DMS114 treated with DMSO at 0.1 percent for 48 hours (cell line): Measurements from ENCODE around the gene CRTC1.

Source experiments
- DNase-seq: peaks from one replicate; lab custom pipeline; 2025; ENCODE audit not compliant: unreplicated experiment; lab: John Stamatoyannopoulos, UW

The CRTC1 gene

DNA sequence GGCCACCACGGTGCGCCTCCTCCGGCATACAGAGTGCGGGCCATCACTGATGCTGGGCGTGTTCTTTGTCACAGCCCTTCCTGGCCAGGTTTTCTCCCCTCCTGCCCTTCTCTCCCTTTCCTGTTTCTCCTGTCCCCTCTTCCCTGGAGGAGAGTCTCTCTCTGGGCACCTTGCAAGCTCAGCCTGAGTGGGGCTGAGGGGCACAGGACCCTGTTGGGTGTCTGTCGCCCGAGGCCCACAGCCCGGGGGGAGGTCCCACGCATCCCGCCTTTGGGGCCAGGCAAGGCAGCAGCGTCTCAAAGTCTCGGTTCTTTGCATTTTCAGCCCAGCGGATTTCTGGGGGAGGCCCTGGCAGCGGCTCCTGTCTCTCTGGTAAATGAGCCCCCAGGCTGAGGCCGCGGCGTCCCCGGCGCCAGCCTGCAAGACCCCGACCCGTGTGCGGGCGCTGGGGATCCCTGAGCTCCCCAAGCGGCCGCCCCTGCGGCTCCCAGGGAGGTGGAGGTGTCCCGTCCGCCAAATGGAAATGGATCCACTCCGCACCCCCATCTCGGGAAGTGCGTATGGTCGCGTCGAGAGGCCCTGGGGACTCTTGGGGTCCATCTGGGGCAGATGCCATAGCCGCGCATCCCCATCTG is 60.4 kb downstream of the CRTC1 start:
- DNase-seq: no peak

DNA sequence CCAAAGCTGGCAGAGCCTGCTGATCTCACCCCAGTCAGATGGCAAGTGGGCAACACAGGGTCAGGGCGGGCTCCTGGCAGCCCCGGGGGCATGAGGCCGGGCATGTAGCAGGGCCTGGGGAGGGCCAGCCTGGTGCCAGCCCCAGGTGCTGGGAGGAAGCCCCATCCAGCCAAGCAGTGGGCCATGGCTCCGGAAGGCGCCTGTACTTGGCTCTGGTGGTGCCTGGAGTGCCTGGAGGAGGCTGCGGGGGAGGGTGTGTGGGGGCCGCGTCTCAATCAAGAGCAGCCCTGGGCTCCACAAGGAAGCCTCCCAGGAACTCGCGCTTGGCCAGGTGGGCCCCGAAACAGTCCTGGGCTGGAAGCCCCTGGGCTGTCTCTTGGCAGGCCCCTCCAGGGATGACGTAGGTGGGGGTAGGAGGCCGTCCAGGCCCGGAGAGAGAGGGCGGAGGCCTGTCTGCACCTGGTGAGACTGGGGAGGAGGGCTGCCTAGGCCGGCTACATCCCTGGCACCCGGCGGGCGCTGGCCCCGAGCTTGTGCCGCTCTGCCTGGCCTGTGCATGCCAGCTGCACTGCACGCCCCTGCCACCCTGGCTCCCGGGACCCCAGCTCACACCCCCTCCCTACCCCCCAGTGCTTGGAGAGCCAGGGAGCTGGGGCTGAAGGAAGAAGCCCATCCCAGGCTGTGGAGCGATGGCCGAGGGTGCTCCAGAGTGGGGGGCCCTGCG is 61.7 kb downstream of the CRTC1 start:
- DNase-seq: no peak

DNA sequence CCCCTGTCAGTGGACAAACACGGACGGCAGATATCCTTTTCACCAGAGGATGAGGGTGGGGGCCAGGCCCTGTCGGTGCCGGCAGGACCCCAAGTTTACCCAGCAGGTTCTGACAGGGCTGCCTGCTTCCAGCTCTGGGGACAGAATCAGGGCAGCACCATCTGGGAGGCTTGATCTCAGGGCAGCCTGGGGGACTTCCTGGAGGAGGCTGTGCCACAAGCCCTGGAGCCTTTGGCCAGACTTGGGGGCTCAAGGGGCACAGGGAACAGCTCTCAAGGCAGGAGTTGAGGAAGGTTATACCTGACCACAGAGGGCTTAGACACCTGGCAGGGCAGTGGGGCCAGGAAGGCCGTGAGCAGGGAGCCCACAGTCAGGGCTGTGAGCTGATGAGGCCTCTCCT is 62.5 kb downstream of the CRTC1 start:
- DNase-seq: no peak

DNA sequence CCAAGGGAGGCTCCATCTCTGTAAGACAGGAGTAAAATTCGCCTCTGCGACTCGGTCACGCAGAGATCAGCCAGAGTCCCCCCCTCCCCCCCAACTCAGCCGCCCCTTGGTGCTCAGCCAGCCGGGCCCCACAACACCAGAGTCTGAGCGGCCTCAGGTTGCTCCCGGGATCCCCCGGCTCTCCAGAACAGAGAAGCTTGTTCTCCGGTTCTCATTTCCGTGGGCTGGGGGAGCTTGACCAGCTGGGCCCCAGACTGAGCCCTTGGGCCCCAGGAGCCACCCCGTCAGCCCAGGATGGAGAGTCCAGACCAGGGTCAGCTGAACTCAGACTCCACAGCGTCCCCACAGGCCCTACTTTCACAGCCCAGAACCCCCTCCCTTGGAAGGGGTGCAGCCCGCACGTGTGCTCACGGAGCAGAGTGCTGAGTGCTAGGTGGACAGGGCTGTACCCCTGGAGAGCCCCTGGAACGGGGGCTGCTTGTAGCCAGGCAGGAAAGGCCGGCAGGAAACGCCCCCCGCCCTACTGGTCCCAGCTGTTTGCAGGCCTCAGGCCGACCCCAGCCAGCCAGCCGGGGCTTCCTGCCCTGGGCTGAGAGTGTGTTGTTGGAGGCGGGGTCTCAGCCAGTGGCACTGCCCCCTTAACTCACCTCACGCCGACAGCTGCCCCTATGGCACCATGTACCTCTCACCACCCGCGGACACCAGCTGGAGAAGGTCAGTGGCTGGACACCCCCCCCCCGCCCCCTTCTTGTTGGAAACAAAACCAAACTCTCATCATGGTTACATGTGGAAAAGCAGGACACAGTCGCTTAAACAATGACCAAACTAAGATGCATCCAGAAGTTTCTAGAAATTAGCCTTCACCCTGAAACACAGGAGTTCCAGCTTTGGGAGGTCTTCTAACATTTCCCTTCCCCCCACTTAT is 63.2 kb downstream of the CRTC1 start:
- DNase-seq: no peak

DNA sequence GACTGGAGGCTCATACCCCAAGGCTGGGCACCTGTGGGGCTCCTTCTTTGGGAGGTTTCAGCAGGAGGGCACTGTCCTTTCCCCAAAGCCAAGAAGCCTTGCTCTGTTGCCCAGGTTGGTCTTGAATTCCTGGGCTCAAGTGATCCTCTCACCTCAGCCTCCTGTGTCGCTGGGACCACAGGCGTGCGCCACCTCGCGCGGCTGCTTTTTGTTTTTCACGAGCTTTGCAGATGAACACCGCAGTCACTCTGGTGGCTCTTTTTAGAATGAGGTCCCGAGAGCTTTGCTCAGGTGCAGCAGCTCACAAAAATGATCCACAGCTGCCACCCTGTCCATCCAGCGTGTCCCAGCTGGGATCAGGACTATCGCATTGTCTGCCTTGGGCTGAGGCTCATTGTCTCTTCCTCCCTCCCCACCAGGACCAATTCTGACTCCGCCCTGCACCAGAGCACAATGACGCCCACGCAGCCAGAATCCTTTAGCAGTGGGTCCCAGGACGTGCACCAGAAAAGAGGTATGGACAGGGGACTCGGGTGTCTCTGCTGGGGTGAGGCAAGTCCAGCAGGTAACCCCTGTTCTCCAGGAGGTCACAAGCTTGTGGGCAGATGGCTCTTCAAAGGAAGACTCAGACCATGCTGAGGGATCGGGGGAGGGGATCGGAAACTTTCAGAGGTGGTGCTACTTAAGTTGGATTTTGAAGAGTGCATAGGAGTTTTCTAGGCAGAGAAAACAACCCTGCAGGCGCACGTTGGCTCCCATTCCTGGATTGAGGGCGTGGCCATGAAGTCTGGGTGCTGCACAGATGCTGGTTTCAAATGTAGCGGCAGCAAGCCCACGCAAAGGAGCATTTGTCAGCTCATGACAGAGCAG is 66.1 kb downstream of the CRTC1 start:
- DNase-seq: no peak

DNA sequence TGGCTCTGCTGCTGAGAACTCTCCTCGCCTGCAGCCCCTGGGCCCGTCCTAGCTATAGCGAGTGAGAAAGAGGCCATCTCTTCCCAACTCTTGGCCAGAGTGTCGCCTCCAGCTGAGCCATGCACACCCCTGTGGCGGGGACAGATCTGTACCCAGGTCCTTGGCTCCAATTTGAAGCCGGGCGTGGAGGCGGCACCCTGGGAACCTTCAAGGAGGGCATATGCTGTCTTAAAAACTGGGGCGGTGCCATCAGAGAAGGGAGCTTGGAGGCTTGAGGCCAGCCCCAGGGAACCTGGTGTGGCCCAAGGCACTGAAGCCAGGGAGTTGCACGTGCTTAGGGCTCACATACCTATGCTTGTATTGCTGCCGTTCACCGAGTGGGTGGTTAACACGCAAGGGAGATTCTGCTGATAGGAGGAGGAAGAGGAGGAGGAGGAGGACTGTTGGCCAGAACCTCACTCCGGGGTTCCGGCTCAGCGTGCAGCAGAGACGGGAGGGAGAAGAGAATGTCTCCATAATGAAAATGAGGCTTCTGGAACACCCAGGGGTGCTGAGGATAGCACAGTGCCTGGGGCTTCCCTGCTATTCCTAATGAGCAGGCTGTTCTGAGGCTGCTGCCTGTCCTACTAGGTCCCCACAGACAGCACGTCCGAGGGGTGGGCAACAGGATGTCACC is 67.0 kb downstream of the CRTC1 start:
- no peak for DNase-seq

DNA sequence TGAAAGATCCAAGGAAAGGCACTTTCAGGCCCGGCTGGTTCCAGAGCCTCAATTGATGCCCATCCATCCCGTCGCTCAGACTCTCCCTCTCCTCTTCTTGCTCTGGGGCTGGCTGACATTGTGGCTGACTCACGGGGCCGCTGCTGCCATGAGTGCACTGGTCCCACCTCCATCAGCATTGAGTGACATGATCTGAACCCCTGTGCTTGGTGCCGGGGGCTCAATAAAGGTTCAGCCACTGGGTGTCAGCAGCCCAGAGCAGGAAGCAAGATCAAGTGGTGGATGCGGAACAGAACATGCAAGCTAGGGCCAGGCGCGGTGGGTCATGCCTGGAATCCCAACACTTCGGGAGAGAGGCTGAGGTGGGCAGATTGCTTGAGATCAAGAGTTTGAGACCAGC is 68.1 kb downstream of the CRTC1 start:
- DNase-seq: no peak

DNA sequence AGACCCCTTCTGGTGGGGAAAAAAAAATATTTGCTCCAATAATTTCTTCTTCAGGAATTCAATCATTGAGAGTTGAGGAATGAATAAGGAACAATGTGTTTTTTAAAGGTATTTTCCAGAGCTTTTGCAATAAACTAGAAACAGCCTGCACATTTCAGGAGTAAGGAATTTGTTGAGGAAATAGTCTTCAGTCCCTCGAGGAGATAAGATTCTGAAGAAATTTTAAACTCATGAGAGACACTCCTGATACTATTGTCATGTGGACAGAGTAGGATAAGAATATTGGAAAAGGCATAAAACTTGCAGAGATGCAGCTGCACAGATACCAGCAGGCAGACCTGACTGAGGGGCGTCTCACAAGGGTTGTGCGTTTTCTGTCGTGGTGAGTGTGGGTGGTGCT is 71.0 kb downstream of the CRTC1 start:
- no peak for DNase-seq

DNA sequence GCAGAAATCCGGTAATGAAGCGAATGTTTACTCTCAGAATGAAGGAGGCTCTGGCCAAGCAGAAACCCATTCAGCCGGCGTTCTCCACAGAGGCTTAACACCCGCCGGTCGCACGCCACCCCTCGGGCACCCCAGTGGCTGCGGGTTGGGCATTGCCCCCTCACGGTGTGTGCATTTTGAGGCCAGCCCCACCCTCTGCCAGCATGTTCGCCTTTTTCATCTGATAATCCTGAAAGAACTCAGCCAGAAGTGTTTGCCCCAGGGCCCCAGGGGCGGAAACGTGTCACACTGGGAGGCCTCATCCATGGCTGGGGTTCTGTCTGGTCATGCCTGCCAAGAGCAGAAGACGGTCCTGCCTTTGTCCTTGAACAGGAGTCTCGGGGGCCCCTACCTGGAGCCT is 73.4 kb downstream of the CRTC1 start:
- DNase-seq: no peak

DNA sequence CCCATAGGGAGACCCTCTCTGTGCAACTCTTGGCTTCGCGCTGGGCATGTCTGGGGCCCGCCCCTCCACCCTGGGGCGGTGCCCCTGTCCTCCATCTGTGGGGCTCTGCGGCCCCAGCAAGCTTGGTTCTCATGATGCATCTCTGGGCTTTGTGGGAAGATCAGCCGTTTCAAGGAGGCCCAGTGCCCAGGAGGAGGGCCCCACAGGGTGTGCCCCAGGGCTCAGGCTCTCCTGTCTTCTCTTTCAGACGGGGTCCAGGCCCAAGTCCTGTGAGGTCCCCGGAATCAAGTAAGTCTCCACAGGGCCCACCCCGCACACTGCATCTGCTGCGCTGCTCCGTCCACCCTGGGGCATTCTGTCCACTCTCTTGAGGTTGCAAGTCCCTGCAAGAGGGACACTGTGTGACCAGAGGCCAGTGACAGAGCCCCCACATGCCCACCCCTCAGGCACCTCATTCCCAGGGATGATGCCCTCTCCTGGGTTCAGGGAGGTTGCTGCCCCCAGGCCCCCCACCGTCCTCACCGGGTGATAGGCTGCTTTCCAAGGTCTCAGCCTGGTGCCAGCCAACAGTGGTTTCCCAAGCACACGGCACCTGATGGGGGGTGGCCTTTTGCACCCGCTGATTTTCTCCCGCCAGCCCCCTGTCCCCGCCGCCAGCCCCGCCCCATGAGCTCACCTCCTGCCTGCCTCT is 76.0 kb downstream of the CRTC1 start:
- DNase-seq: no peak

DNA sequence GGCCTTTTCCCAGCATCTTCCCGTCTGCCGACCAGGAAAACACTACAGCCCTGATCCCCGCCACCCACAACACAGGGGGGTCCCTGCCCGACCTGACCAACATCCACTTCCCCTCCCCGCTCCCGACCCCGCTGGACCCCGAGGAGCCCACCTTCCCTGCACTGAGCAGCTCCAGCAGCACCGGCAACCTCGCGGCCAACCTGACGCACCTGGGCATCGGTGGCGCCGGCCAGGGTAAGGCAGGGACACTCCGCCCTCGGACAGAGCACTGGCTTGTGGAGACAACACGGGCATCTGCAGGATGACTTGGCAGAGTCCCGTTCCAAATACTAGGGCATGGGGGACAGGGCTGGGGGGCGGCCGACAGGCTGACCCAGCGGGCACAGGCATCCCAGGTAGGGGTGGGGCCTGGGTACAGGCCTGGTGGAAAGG is 76.5 kb downstream of the CRTC1 start:
- DNase-seq: no peak

DNA sequence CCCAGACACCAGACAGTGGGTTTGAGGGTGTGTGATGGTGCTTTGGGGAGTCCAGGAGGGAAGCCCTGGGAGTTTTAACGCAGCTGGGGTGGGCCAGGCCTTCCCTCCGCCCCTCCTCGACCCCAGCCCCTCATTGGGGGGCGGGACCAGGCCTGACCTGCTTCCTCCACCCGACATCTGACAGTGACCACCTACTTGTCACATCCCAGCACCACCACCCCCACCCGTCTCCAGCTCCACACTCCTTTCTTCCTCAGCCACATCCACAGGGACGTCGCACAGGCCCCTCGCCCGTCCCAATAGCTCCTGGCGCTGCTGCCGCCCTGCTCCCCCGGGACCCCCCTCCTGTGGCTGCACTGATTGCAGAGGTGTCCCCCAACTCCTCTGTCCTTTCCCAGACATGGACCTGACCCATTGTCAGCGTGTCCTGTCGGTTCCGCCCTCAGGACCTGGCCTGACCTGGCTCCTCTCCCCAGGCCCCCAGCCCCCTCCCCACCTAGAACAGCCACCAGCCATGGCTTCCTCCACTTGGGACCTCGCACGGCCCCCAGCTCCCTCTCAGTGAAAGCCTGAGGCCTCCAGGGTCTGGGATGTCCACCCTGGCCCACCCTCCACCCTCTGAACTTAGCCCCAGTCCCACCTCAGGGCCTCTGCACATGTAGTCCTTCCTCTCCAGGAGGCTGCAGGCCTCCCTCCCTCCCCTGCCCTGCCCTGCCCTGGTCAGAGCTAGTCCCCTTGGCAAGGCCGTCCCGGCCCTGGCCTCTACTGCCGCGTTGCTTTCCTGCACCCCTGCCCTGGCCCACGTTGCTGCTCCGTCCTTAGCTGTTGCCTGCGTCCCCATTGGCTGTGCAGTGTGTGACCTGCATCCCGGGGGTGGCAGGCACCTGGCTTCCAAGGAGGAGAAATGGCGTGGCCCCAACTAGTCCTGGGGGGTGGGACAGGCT is 77.2 kb downstream of the CRTC1 start:
- no peak for DNase-seq

DNA sequence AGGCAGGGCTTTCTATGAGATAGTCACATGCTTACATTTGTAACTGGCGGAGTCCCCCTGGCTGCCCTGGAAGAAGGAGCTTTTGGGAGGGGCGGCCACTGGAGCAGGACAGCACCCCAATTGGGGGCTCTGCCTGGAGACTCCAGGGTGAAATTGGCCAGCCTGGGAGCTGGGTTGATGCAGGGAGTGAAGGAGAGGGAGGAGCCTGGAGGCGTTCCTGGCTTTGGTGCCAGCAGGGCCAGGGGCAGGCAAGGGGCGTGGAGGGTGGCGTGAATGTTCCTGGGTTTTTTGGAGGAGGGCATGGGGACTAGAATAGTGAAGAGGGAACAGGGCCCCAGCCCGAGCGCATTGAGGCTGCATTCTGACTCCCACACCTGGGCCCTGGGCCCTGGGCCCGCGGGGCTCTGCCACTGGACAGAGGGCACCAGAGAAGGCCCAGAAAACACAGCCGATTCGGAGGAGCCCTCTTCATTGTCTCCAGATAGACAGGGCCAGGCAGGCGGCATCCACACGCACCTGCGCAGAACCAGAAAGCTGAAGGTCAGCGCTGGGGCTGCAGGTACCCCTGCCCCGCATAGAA is 78.1 kb downstream of the CRTC1 start:
- no peak for DNase-seq

DNA sequence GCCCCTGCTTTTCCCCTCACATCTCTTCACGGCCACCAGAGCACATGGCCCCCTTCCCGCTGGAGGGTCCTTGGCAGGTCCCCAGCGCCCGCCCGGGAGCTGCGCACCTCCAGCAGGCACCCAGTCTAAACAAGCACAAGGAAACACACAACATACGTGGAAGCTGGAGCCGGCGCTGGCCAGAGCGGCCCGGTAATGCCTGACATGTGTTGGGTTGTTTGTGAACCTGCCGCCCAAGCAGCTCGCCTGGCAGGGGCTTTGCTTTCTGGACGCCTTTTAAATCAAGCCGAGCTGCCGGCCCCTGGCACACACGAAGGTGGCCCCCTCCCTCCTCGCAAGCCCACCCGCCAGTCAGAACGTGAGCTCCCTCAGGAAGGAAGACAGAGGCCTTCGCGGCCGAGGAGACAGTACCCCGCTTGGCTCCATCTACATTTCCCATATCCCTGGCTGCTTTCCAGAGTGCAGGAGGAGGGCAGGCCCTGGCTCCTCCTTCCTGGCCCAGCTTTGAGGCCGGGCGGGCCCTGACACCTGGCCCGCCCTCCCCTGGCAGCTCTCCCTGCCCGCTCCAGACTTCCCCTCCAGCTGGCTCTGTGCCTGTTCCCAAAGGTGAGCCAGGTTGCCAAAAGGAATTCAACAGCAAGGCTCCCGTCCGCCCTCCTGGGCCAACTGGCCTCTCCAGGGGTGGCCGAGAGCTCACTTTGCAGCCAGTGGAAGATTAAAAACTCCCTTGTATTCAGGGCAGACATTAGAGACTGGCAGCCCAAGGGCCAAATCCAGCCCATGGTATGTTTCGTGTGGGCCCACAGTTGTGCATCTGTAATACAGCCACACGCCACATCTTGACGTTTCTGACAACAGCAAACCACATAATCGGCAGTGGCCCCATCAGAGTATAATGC is 78.9 kb downstream of the CRTC1 start:
- DNase-seq: no peak

DNA sequence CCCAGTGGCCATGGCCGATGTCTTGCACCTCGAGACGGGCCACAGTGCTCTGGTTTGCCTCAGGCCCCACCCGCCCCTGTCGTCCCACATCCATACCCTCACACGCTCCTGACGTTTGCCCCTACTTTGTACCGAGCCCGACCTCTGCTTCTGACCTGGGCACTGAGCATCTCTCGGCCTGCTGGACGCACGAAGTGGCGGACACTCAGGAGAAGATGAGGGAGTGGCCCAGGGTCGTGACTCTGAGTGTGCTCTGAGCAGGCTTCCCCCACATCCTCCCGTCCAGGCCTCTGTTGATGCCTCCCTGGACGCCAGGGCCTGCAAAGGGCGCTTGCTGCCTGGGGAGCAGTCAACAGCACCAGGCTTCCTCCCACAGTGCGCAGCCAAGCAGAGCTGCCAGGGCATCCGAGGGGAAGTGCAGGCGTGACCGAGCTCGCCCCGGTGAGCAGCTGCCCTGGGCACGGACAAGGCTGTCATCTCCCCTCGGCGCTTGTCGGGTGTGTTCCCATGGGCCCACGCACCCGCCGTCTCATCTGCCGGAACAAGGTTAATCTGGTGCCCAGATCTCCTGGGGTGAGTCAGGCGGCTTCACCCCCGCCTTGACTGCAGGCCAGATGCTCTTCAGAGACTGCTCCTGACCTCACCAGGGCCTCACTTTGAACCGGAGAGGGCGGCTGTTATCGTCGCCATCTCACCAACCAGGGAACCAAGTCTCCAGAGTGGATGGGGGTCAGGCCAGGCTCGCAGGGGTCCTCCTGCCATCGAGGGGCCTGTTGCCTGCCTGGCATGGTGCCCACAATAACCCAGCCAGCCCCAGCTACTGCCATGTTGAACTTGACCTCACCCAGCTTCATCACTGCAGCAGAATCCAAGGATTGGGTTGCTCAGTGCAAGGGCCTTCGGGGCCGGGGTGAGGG is 80.5 kb downstream of the CRTC1 start:
- DNase-seq: no peak

DNA sequence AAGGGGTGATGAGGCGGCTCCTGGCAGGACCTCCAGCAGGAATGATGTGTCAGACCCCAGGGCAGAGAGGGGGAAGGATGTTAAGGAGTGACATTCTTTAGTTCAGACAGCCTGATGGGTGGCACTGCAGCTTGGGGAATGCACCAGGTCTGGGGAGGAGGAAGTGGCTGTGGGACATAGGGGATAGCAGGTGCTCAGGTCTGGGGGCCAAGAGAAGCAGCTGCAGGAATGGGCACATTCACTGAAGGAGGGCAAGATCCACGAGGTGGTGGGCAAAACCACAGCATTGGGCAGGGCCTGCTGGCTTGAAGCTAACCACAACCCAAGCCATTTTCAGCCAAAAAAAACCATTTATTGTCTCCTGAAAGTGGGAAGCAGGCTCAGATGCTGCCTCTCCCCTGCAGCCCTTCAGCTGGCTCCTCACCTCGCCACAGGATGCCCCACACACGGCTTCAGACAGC is 81.1 kb downstream of the CRTC1 start:
- DNase-seq: no peak
